Astrocyte (in vitro differentiated cells and primary cell): ENCODE measurements around the gene DCDC1.

Experiments used
- EZH2 ChIP-seq: IDR thresholded peaks from 2 replicates; pipeline ENCODE4 v1.6.1; 2012; ENCODE audit warnings: mild to moderate bottlenecking, low read length, inconsistent platforms; ENCODE audit not compliant: insufficient read depth
- TF ChIP-seq, protein P1 (sequence below): IDR thresholded peaks from 2 replicates; pipeline ENCODE4 v1.5.1; 2011; ENCODE audit warnings: low read depth, mild to moderate bottlenecking, inconsistent platforms, low read length, moderate library complexity; ENCODE audit not compliant: insufficient read depth

DNA sequence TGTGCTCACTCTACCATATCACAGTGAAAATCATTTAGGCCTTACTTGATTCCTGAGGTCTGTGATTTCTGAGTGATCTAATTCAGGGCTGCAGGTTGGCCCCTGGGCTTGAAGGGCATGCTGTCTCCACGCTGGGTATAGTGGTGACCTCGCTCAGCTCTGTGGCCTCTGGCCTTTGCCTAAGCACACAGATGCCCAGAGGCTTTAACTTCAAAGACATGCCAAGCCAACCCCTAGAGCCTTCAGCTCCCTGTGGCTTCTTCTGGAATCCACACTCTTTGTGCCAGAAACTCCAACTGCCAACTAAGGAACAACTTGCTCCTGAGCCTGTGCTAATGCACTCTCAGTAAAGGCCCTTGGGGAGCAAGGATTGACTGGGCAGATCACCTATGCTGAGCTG, 550.8 kb downstream of the DCDC1 start:
- TF ChIP-seq, protein P1, sequence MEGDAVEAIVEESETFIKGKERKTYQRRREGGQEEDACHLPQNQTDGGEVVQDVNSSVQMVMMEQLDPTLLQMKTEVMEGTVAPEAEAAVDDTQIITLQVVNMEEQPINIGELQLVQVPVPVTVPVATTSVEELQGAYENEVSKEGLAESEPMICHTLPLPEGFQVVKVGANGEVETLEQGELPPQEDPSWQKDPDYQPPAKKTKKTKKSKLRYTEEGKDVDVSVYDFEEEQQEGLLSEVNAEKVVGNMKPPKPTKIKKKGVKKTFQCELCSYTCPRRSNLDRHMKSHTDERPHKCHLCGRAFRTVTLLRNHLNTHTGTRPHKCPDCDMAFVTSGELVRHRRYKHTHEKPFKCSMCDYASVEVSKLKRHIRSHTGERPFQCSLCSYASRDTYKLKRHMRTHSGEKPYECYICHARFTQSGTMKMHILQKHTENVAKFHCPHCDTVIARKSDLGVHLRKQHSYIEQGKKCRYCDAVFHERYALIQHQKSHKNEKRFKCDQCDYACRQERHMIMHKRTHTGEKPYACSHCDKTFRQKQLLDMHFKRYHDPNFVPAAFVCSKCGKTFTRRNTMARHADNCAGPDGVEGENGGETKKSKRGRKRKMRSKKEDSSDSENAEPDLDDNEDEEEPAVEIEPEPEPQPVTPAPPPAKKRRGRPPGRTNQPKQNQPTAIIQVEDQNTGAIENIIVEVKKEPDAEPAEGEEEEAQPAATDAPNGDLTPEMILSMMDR: no peak
- TF ChIP-seq EZH2: no peak
